IMR-90 (cell line): ENCODE data around the gene BATF2. TPM values are rescaled to one million over a fixed set of nuclear protein-coding genes. Genes with fewer than 3 reads are reported as not detected.

Experiments used
- ATAC-seq: fragments of 200-7000 bp; cut with Tn5 transposase; 2 replicates; pipeline ENCODE4 v1.9.1; 2020; ENCODE audit warnings: low read depth, mild to moderate bottlenecking, moderate library complexity
- BruUV-seq: library from RNA; stranded (reverse); fragments of 400-500 nt; replicated peaks from 2 replicates; lab custom pipeline; 2021; lab: Mats Ljungman, UMichigan
- CTCF ChIA-PET: fragments of 300-600 bp; formaldehyde crosslinking; extraction: SDS; loops from one replicate; lab custom pipeline; 2021; ENCODE audit warnings: antibody characterized with exemption; lab: Yijun Ruan, JAX
- POLR2A ChIA-PET: fragments of 300-600 bp; sonication (Branson Sonifier 250); formaldehyde crosslinking; loops from one replicate; lab custom pipeline; 2022; ENCODE audit warnings: antibody characterized with exemption; ENCODE audit not compliant: unreplicated experiment; lab: Charles Lee
- DNase-seq: peaks from one replicate; pipeline ENCODE4 v3.0.0; 2013
- H2AFZ ChIP-seq: replicated peaks from 2 replicates; pipeline ENCODE3; 2013; ENCODE audit warnings: low read length, mild to moderate bottlenecking; ENCODE audit not compliant: poor library complexity
- H2AK5ac ChIP-seq: 2 replicates; pipeline ENCODE4 v1.6.1; 2013; ENCODE audit warnings: low read depth, low read length, inconsistent platforms
- H2AK9ac ChIP-seq: replicated peaks from 2 replicates; pipeline ENCODE3; 2013; ENCODE audit warnings: mild to moderate bottlenecking, low read depth, low read length, moderate library complexity; ENCODE audit not compliant: poor library complexity
- H2BK120ac ChIP-seq: 2 replicates; pipeline ENCODE4 v1.6.1; 2013; ENCODE audit warnings: low read depth, low read length, inconsistent platforms
- H2BK15ac ChIP-seq: 3 replicates; pipeline ENCODE4 v1.6.1; 2013; ENCODE audit warnings: low read depth, low read length, inconsistent platforms
- H2BK20ac ChIP-seq: 2 replicates; pipeline ENCODE4 v1.6.1; 2013; ENCODE audit warnings: low read depth, mild to moderate bottlenecking, inconsistent platforms, low read length, moderate library complexity
- H2BK5ac ChIP-seq: 2 replicates; pipeline ENCODE4 v1.6.1; 2013; ENCODE audit warnings: mild to moderate bottlenecking, low read depth, low read length, inconsistent platforms; ENCODE audit not compliant: poor library complexity, severe bottlenecking
- H3K14ac ChIP-seq: replicated peaks from 2 replicates; pipeline ENCODE4 v1.6.1; 2013; ENCODE audit warnings: low read depth, low read length, inconsistent platforms
- H3K18ac ChIP-seq: 2 replicates; pipeline ENCODE4 v1.6.1; 2013; ENCODE audit warnings: low read depth, low read length, control low read depth
- H3K23ac ChIP-seq: 2 replicates; pipeline ENCODE4 v1.6.1; 2013; ENCODE audit warnings: low read depth, low read length, inconsistent platforms
- H3K27ac ChIP-seq: 2 replicates; pipeline ENCODE4 v1.5.1; 2013; ENCODE audit warnings: mild to moderate bottlenecking, control low read depth, low read length; ENCODE audit not compliant: insufficient read depth
- H3K27me3 ChIP-seq: 2 replicates; pipeline ENCODE4 v1.6.1; 2013; ENCODE audit warnings: low read length; ENCODE audit not compliant: control insufficient read depth, insufficient read depth
- H3K36me3 ChIP-seq: 2 replicates; pipeline ENCODE4 v1.6.1; 2013; ENCODE audit warnings: low read length, mixed read lengths; ENCODE audit not compliant: control insufficient read depth, insufficient read depth
- H3K4ac ChIP-seq: 2 replicates; pipeline ENCODE4 v1.6.1; 2013; ENCODE audit warnings: low read depth, low read length, inconsistent platforms
- H3K4me1 ChIP-seq: 2 replicates; pipeline ENCODE4 v1.6.1; 2013; ENCODE audit warnings: low read length, mixed read lengths; ENCODE audit not compliant: control insufficient read depth, insufficient read depth
- H3K4me2 ChIP-seq: 2 replicates; pipeline ENCODE4 v1.6.1; 2013; ENCODE audit warnings: low read depth, mild to moderate bottlenecking, control low read depth, low read length, moderate library complexity
- H3K4me3 ChIP-seq: 2 replicates; pipeline ENCODE4 v1.5.1; 2013; ENCODE audit warnings: low read depth, mild to moderate bottlenecking, control low read depth, low read length, moderate library complexity; ENCODE audit not compliant: insufficient read depth
- H3K56ac ChIP-seq: 2 replicates; pipeline ENCODE4 v1.6.1; 2013; ENCODE audit warnings: low read length, inconsistent platforms; ENCODE audit not compliant: insufficient read depth; ENCODE audit errors: extremely low read depth
- H3K79me1 ChIP-seq, 2 experiments: 2 replicates each; pipeline ENCODE4 v1.6.1; 2013; ENCODE audit warnings: low read length in 2 of 2, inconsistent platforms in 1 of 2, low read depth in 1 of 2
- H3K9ac ChIP-seq: 2 replicates; pipeline ENCODE4 v1.6.1; 2013; ENCODE audit warnings: low read depth, low read length, control low read depth
- H3K9me1 ChIP-seq: 2 replicates; pipeline ENCODE4 v1.6.1; 2013; ENCODE audit warnings: low read length, inconsistent platforms; ENCODE audit not compliant: insufficient read depth
- H3K9me3 ChIP-seq: 2 replicates; pipeline ENCODE4 v1.6.1; 2013; ENCODE audit warnings: low read length; ENCODE audit not compliant: control insufficient read depth, insufficient read depth
- H4K20me1 ChIP-seq: 2 replicates; pipeline ENCODE4 v1.6.1; 2013; ENCODE audit warnings: low read length, inconsistent platforms; ENCODE audit not compliant: insufficient read depth
- H4K5ac ChIP-seq: 2 replicates; pipeline ENCODE4 v1.6.1; 2013; ENCODE audit warnings: mild to moderate bottlenecking, low read depth, low read length, control low read depth
- H4K8ac ChIP-seq, 2 experiments: 2 replicates each; pipeline ENCODE4 v1.6.1; 2013; ENCODE audit warnings: low read depth in 2 of 2, low read length in 2 of 2, control low read depth in 1 of 2, inconsistent platforms in 1 of 2
- H4K91ac ChIP-seq: 2 replicates; pipeline ENCODE4 v1.6.1; 2013; ENCODE audit warnings: low read depth, low read length, inconsistent platforms; ENCODE audit not compliant: insufficient read depth
- CHD1 ChIP-seq: IDR thresholded peaks from 2 replicates; pipeline ENCODE4 v1.6.1; 2012; ENCODE audit warnings: low read depth, low read length, improper control_type of control experiment
- CTCF ChIP-seq: conservative IDR thresholded peaks from 2 replicates; pipeline ENCODE4 v1.5.1; 2012; ENCODE audit warnings: mild to moderate bottlenecking, low read depth, low read length, improper control_type of control experiment
- MXI1 ChIP-seq: IDR thresholded peaks from 2 replicates; pipeline ENCODE4 v1.6.1; 2012; ENCODE audit warnings: low read depth, mild to moderate bottlenecking, low read length, moderate library complexity, borderline replicate concordance
- RAD21 ChIP-seq: IDR thresholded peaks from 2 replicates; pipeline ENCODE4 v1.6.1; 2012; ENCODE audit warnings: low read length, improper control_type of control experiment
- USF2 ChIP-seq: fragments of 150-350 bp; IDR thresholded peaks from 2 replicates; pipeline ENCODE4 v1.6.1; 2017; ENCODE audit warnings: mild to moderate bottlenecking, antibody characterized with exemption, low read length, low read depth
- WGBS, 2 experiments: methylation state at CpG; one replicate each; pipeline versions ENCODE4 v1.1.5 to v1.1.7; 2013; ENCODE audit warnings: missing lambda C conversion rate in 2 of 2; ENCODE audit not compliant: insufficient read length in 1 of 2; ENCODE audit errors: extremely low coverage in 2 of 2; 5-methylcytosine and 5-hydroxymethylcytosine counted together
- dilution Hi-C: fragments of 300-500 bp; cut with HindIII; formaldehyde crosslinking; loops from one replicate; pipeline ENCODE4 v1.14.3; 2018; ENCODE audit warnings: low sequenced_read_pairs; ENCODE audit not compliant: unreplicated experiment
- in situ Hi-C: fragments of 300-500 bp; cut with MboI; formaldehyde crosslinking; loops from 3 replicates; pipeline ENCODE4 v1.14.3; 2019; ENCODE audit warnings: low sequenced_read_pairs, inconsistent platforms, mixed read lengths
- intact Hi-C: fragments of 100-400 bp; cut with micrococcal nuclease; formaldehyde crosslinking; loops from 2 replicates; pipeline ENCODE4 v1.10.0; 2022
- polyA plus RNA-seq, 3 experiments: library from polyadenylated mRNA; depleted of rRNA; stranded (reverse); fragments of >200 nt; gene quantifications; 2 replicates each; pipeline ENCODE4 v1.2.3, GENCODE V29; 2012; ENCODE audit warnings: low replicate concordance in 1 of 3
- total RNA-seq: library from RNA; depleted of rRNA; stranded (reverse); fragments of >200 nt; gene quantifications from 2 replicates; pipeline ENCODE4 v1.2.3, GENCODE V29; 2012

BATF2 gene
- total and polyA plus RNA-seq, 2 of the 4 experiments (the other 2 are of a cell fraction): 0.36 to 1.2 TPM

- Histone ChIP-seq H3K4me1 (no peaks in the 10 kb centered on the region), H3K4me2 (peak overlapping the region; percentile 54; the same call in 1 of the 2 replicates), H3K9me3 (no peaks in the 10 kb centered on the region), H3K79me1 (peaks cover 17 to 37% of the 10 kb centered on the region in 2 experiments), H4K20me1 (peaks cover 5% of the 10 kb centered on the region; the same call in 1 of the 2 replicates), H3K18ac (no peak overlapping the region), H2AFZ (peak overlapping the region; percentile 93), H4K8ac (peak overlapping the region; percentile 8 to 64; a peak in 2 of 4 replicates), H2AK9ac (no peak overlapping the region), H3K9me1 (peaks cover 9% of the 10 kb centered on the region; the same call in 1 of the 2 replicates), H4K91ac (0 out of 2 replicates have a peak overlapping the region, but pooled peaks have one; percentile 8), H3K27ac (peak overlapping the region; percentile 27; the same call in 1 of the 2 replicates), H3K56ac (no peak overlapping the region), H3K27me3 (no peaks in the 10 kb centered on the region), H3K9ac (peak overlapping the region; percentile 58), H3K4ac (no peak overlapping the region), H3K36me3 (peaks cover 20% of the 10 kb centered on the region), H3K14ac (0 out of 2 replicates have a peak overlapping the region, but pooled peaks have one; percentile 24), H4K5ac (no peak overlapping the region), H2BK20ac (no peak overlapping the region), H3K23ac (no peak overlapping the region), H3K4me3 (peak overlapping the region; percentile 94), H2AK5ac (no peak overlapping the region; the same call in 1 of the 2 replicates), H2BK5ac (no peak overlapping the region), H2BK120ac (no peak overlapping the region), H2BK15ac (no peak overlapping the region)
- ChIA-PET CTCF (interaction anchor here (1.0 to 1.4 kb wide), 2 partner anchors 18 to 72 kb away, joined by 3 read pairs; partner anchors contain the start of gene NAALADL1), POLR2A (interaction anchor here (0.6 kb wide), 1 partner anchor 12 kb away, joined by 3 read pairs; no protein-coding TSS in a partner anchor)
- dilution Hi-C loops: no loop called here
- no peak for TF ChIP-seq CTCF
- TF ChIP-seq USF2: no peak
- no peak for TF ChIP-seq CHD1
- no peak for TF ChIP-seq RAD21
- TF ChIP-seq MXI1: 0 out of 2 replicates have a peak, but pooled peaks have one; percentile 31
- intact Hi-C loops: loop anchor here (2.0 kb wide), 1 partner anchor 44 kb away; the partner anchor contains the start of genes CDCA5 and ZFPL1
- ATAC-seq: no peak
- no peak for DNase-seq
- in situ Hi-C loops: no loop called here
- BruUV-seq: no TSS peak
- WGBS, 2 experiments: 0% methylated on average over 1 of the region's 7 CpGs; no CpG with 5 or more reads in 1 of the 2 experiments
Observed at GRCh38 chr11:65040520-65040846, 43.7 kb upstream of the BATF2 start.
